Retina (tissue), 1 donor: ENCODE results near the gene TFPI.

Experiments
- DNase-seq: peaks from one replicate; pipeline ENCODE4 v3.0.0-alpha.2; 2016

TFPI gene

GRCh38 chr2:187461294-187462261, 92.7 kb downstream of the TFPI start:
- DNase-seq: no peak

GRCh38 chr2:187459256-187459655, 95.0 kb downstream of the TFPI start:
- no peak for DNase-seq

GRCh38 chr2:187453078-187453641, 101.1 kb downstream of the TFPI start:
- DNase-seq: no peak

- DNase-seq: no peak
These were observed 102.7 kb downstream of the TFPI start for GRCh38 chr2:187451510-187451909.

GRCh38 chr2:187447336-187447735, 106.9 kb downstream of the TFPI start:
- DNase-seq: no peak

- DNase-seq: no peak
These were observed 107.5 kb downstream of the TFPI start for GRCh38 chr2:187446711-187447110.

- DNase-seq: no peak
These were observed 109.2 kb downstream of the TFPI start for GRCh38 chr2:187445051-187445450.

GRCh38 chr2:187442778-187443177, 111.5 kb downstream of the TFPI start:
- DNase-seq: no peak

- no peak for DNase-seq
These were observed 111.9 kb downstream of the TFPI start for GRCh38 chr2:187442378-187442777.

GRCh38 chr2:187440101-187440675, 114.0 kb downstream of the TFPI start:
- no peak for DNase-seq

- no peak for DNase-seq
These were observed 115.8 kb downstream of the TFPI start for GRCh38 chr2:187438455-187438854.

GRCh38 chr2:187435756-187436155, 118.5 kb downstream of the TFPI start:
- no peak for DNase-seq

- no peak for DNase-seq
These were observed 119.2 kb downstream of the TFPI start for GRCh38 chr2:187435078-187435477.

- DNase-seq: no peak
These were observed 119.9 kb downstream of the TFPI start for GRCh38 chr2:187434342-187434785.

GRCh38 chr2:187431911-187432310, 122.3 kb downstream of the TFPI start:
- no peak for DNase-seq

- DNase-seq: no peak
These were observed 124.2 kb downstream of the TFPI start for GRCh38 chr2:187429989-187430388.

- DNase-seq: no peak
These were observed 130.1 kb downstream of the TFPI start for GRCh38 chr2:187424146-187424545.

- DNase-seq: no peak
These were observed 132.0 kb downstream of the TFPI start for GRCh38 chr2:187422282-187422681.

GRCh38 chr2:187421519-187421918, 132.7 kb downstream of the TFPI start:
- no peak for DNase-seq

GRCh38 chr2:187419808-187420207, 134.4 kb downstream of the TFPI start:
- no peak for DNase-seq

- DNase-seq: no peak
These were observed 138.8 kb downstream of the TFPI start for GRCh38 chr2:187415449-187415848.
